Neuronal stem cell (in vitro differentiated cells): ENCODE data around the gene LSM10.

ENCODE experiments used
- DNase-seq: peaks from one replicate; pipeline ENCODE4 v3.0.0-alpha.2; 2013; ENCODE audit warnings: low spot score
- H2AFZ ChIP-seq: one replicate; pipeline ENCODE4 v1.6.1; 2013; ENCODE audit warnings: mild to moderate bottlenecking, low read length, inconsistent platforms
- H2AK5ac ChIP-seq: 2 replicates; pipeline ENCODE4 v1.6.1; 2013; ENCODE audit warnings: low read depth, mild to moderate bottlenecking, inconsistent platforms, low read length, moderate library complexity, mixed read lengths
- H2BK120ac ChIP-seq: 2 replicates; pipeline ENCODE4 v1.6.1; 2013; ENCODE audit warnings: low read depth, mild to moderate bottlenecking, inconsistent platforms, low read length, moderate library complexity, mixed read lengths
- H2BK12ac ChIP-seq: one replicate; pipeline ENCODE4 v1.6.1; 2013; ENCODE audit warnings: low read length, inconsistent platforms
- H2BK15ac ChIP-seq: 2 replicates; pipeline ENCODE4 v1.6.1; 2013; ENCODE audit warnings: mild to moderate bottlenecking, low read length, inconsistent platforms, mixed read lengths
- H2BK5ac ChIP-seq: one replicate; pipeline ENCODE4 v1.6.1; 2013; ENCODE audit warnings: inconsistent platforms, mild to moderate bottlenecking, low read length, moderate library complexity
- H3K14ac ChIP-seq: one replicate; pipeline ENCODE4 v1.6.1; 2013; ENCODE audit warnings: low read length, inconsistent platforms
- H3K18ac ChIP-seq: 2 replicates; pipeline ENCODE4 v1.6.1; 2013; ENCODE audit warnings: low read length, inconsistent platforms
- H3K23ac ChIP-seq: 2 replicates; pipeline ENCODE4 v1.6.1; 2013; ENCODE audit warnings: low read depth, mild to moderate bottlenecking, mixed read lengths, low read length, inconsistent platforms; ENCODE audit not compliant: poor library complexity
- H3K27ac ChIP-seq: replicated peaks from 3 replicates; pipeline ENCODE4 v1.5.1; 2013; ENCODE audit warnings: low read length, inconsistent platforms
- H3K27me3 ChIP-seq, 3 experiments: 2 replicates each; pipeline ENCODE4 v1.6.1; 2013; ENCODE audit warnings: low read length in 3 of 3, mild to moderate bottlenecking in 2 of 3, inconsistent platforms in 1 of 3, low read depth in 1 of 3, mixed read lengths in 1 of 3, moderate library complexity in 1 of 3; ENCODE audit not compliant: control insufficient read depth in 3 of 3, insufficient read depth in 3 of 3
- H3K36me3 ChIP-seq, 2 donors: replicated peaks in 1 of 2; 2 replicates each; pipeline ENCODE4 v1.6.1; 2013; ENCODE audit warnings: low read length in 2 of 2; ENCODE audit not compliant: control insufficient read depth in 2 of 2, insufficient read depth in 2 of 2
- H3K4ac ChIP-seq: 2 replicates; pipeline ENCODE4 v1.6.1; 2013; ENCODE audit warnings: inconsistent platforms, mild to moderate bottlenecking, low read length, moderate library complexity
- H3K4me1 ChIP-seq, 2 donors: 1 replicate in 1 of 2; 2 replicates in 1 of 2; pipeline ENCODE4 v1.6.1; 2013; ENCODE audit warnings: low read length in 2 of 2, low read depth in 1 of 2; ENCODE audit not compliant: control insufficient read depth in 2 of 2, insufficient read depth in 1 of 2
- H3K4me2 ChIP-seq: one replicate; pipeline ENCODE4 v1.6.1; 2013; ENCODE audit warnings: mild to moderate bottlenecking, low read length, inconsistent platforms; ENCODE audit not compliant: insufficient read depth, poor library complexity, severe bottlenecking
- H3K4me3 ChIP-seq, 2 donors: 2 replicates each; pipeline ENCODE4 v1.5.1; 2013; ENCODE audit warnings: low read length in 2 of 2, mild to moderate bottlenecking in 2 of 2, inconsistent platforms in 1 of 2, moderate library complexity in 1 of 2
- H3K79me1 ChIP-seq: one replicate; pipeline ENCODE4 v1.6.1; 2013; ENCODE audit warnings: low read depth, mild to moderate bottlenecking, inconsistent platforms, low read length, moderate library complexity
- H3K9ac ChIP-seq: one replicate; pipeline ENCODE4 v1.6.1; 2013; ENCODE audit warnings: mild to moderate bottlenecking, low read depth, low read length, inconsistent platforms; ENCODE audit not compliant: poor library complexity
- H3K9me3 ChIP-seq, 2 donors: replicated peaks in 1 of 2; 2 replicates each; pipeline versions ENCODE3 to v1.6.1; 2013; ENCODE audit warnings: low read length in 2 of 2, mild to moderate bottlenecking in 2 of 2, inconsistent platforms in 1 of 2, low read depth in 1 of 2, mixed read lengths in 1 of 2, moderate library complexity in 1 of 2; ENCODE audit not compliant: control insufficient read depth in 2 of 2, insufficient read depth in 1 of 2
- H4K8ac ChIP-seq: one replicate; pipeline ENCODE4 v1.6.1; 2013; ENCODE audit warnings: low read depth, mild to moderate bottlenecking, inconsistent platforms, low read length, moderate library complexity
- H4K91ac ChIP-seq: one replicate; pipeline ENCODE4 v1.6.1; 2013; ENCODE audit warnings: low read length, low read depth, mild to moderate bottlenecking, inconsistent platforms; ENCODE audit not compliant: poor library complexity
- WGBS, 2 donors: extraction: QIAGEN DNeasy Blood & Tissue Kit; methylation state at CpG; one replicate each; pipeline ENCODE4 v1.1.7; 2013; ENCODE audit warnings: missing lambda C conversion rate in 2 of 2, mixed read lengths in 1 of 2; ENCODE audit not compliant: insufficient read length in 2 of 2, insufficient replicate concordance in 1 of 2; ENCODE audit errors: extremely low coverage in 2 of 2; 5-methylcytosine and 5-hydroxymethylcytosine counted together

Gene LSM10

DNA sequence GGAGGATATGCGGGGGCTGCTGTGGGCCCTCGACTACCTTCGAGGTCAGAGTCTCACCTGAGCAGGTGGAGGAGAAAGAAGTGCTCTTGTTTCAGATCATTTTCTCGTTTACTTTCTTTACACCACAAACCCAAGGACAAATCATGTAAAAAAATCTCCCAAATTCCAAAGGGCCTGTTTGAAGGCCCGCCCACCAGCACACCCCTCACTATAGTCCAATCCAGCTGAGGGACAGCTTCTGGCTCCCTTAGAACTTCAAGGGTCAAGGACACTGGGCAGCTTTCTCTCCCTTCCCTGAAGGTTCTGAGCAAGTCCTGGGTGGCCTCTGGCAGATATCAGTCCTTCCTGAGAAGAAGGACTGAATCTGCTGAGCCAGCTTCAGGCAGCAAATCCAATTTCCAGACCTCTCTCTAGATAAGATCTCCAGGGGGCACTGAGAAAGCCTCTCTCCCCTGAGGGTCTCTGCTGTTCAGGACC lies 17.5 kb downstream of the LSM10 start:
- Histone ChIP-seq H2BK120ac (no peak overlapping the region), H3K27me3 (no peaks in the 10 kb centered on the region), H4K91ac (no peak overlapping the region), H3K27ac (no peak overlapping the region), H3K23ac (no peak overlapping the region), H3K14ac (no peak overlapping the region), H3K36me3 (peaks cover 14 to 22% of the 10 kb centered on the region in 2 donors), H3K4me2 (no peak overlapping the region), H2AK5ac (no peak overlapping the region), H2BK5ac (no peak overlapping the region), H3K9me3 (no peaks in the 10 kb centered on the region), H3K9ac (no peak overlapping the region), H3K18ac (no peak overlapping the region), H2BK12ac (no peak overlapping the region), H3K4me3 (no peak overlapping the region), H3K4ac (no peak overlapping the region), H3K79me1 (peaks cover 3% of the 10 kb centered on the region), H2BK15ac (no peak overlapping the region), H2AFZ (no peak overlapping the region), H4K8ac (no peak overlapping the region), H3K4me1 (peaks cover 4 to 5% of the 10 kb centered on the region in 2 donors)
- DNase-seq: no peak
- WGBS, 2 donors: no CpG with 5 or more reads among the region's 5 CpGs

DNA sequence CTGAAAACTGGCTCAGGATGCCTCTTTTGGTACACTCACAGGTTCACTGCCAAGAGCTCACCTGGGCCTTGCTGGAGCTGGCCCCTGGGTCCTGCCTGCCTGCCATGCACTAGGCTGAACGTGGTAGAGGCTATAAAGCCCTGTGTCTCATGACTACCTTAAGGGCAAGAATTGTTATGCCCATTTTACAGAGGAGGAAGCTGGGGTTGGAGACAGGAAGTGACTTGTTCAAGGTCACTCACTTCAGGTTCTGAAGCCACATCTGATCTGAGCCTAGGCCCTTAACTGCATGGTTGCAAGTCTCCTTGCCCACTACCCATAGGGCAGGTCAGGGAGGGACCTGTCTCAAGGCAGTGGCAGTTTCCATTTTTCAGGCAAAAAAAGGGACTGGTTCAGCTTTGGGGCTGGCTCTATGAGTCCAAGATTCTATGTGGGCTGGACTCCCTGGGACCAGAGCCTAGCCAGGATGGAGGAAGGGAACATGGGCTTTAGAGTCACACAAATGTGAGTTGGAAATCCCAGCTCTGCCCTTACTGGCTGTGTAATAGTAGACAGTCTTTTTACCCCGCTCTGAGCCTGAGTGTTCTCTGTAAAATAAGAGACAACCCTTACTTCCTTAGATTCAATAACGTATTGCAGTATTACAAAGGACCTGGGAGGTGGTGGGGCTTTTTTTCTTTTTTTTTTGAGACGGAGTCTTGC lies 19.8 kb downstream of the LSM10 start:
- Histone ChIP-seq H3K4me1 (peaks cover 17 to 20% of the 10 kb centered on the region in 2 donors), H3K79me1 (peaks cover 3% of the 10 kb centered on the region), H3K4me3 (no peak overlapping the region), H3K27ac (no peak overlapping the region), H4K91ac (no peak overlapping the region), H2AFZ (no peak overlapping the region), H2BK12ac (peak overlapping the region; percentile 76), H3K4me2 (no peak overlapping the region), H2BK15ac (no peak overlapping the region), H3K36me3 (peaks cover 13 to 23% of the 10 kb centered on the region in 2 donors), H3K9ac (no peak overlapping the region), H2AK5ac (no peak overlapping the region), H3K9me3 (no peaks in the 10 kb centered on the region), H4K8ac (no peak overlapping the region), H3K4ac (no peak overlapping the region), H3K27me3 (no peaks in the 10 kb centered on the region), H3K23ac (no peak overlapping the region), H2BK5ac (no peak overlapping the region), H3K18ac (no peak overlapping the region), H3K14ac (no peak overlapping the region), H2BK120ac (no peak overlapping the region)
- no peak for DNase-seq
- WGBS, 2 donors: no CpG with 5 or more reads among the region's 4 CpGs

DNA sequence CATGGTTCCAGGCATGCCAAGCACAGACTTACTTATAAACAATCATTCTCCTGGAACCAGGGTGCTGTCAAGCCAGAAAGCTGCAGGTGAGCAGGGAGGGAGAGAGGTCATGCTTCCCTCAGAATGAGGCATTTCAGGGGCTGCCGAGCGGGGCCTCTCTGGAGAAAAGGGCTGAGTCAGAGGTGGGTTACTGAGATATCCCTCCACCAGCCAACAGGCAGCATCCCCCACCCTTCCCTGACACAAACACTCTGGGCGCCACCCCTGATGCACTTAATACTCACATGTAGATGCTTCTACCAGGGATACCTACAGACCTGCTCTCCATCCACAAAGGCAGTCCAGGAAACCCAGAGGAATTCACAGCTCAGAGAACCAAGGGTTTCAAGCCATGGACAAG lies 25.1 kb downstream of the LSM10 start:
- no CpG with 5 or more reads among the region's 3 CpGs for WGBS, 2 donors
- Histone ChIP-seq H4K8ac (no peak overlapping the region), H3K4me3 (no peak overlapping the region), H3K23ac (peak overlapping the region; percentile 0), H2BK120ac (no peak overlapping the region), H3K27me3 (no peaks in the 10 kb centered on the region), H3K79me1 (peaks cover 7% of the 10 kb centered on the region), H2BK12ac (no peak overlapping the region), H3K36me3 (peaks cover 4 to 15% of the 10 kb centered on the region in 2 donors), H2AFZ (no peak overlapping the region), H3K4me2 (no peak overlapping the region), H3K27ac (peak overlapping the region; percentile 94), H2BK15ac (no peak overlapping the region), H3K14ac (no peak overlapping the region), H2AK5ac (peak overlapping the region; percentile 5), H3K4ac (no peak overlapping the region), H3K9ac (no peak overlapping the region), H3K18ac (no peak overlapping the region), H2BK5ac (no peak overlapping the region), H3K9me3 (no peaks in the 10 kb centered on the region), H4K91ac (no peak overlapping the region), H3K4me1 (peaks cover 25 to 28% of the 10 kb centered on the region in 2 donors)
- no peak for DNase-seq

DNA sequence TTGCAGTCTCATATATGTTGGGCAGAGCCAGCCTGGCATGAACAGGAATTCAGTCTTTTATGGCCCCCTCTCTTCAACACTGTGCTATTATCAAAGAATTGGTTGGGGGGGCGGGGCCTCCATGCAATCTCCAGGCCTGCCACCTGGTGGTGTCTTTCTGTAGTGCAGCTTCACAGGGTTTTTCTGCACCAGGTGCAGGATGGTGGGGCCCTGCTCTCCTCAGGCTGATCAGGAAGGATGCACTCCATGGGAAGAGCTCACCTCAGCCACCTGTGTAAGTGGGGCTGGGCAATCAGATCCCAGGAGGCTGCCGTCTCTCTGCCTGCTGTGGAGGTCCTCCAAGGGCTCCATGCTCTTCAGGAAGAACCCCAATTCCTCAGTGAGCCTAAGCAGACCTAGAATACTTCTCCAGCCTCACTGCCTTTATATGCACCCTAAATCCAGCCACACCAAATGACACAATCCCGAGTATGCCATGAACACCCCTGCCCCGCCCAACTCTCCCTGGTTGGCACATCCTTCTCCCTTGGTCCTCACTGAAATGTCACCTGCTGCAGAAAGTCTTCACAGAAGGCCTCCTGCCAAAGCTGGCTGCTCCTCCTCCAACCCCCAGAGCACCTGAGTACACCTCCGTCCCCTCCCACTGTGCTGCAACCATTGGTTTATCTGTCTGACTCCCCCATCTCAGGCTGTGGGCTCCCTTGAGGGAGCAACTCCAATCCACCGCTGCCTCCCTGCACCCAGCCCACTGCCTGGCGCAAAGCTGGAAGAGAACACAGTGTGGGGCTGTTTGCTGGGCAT lies 28.4 kb downstream of the LSM10 start:
- Histone ChIP-seq H3K36me3 (peaks cover 7 to 23% of the 10 kb centered on the region in 2 donors), H3K4ac (no peak overlapping the region), H3K9me3 (no peaks in the 10 kb centered on the region), H3K18ac (peak overlapping the region; percentile 40), H3K4me3 (no peak overlapping the region), H4K91ac (no peak overlapping the region), H3K9ac (no peak overlapping the region), H3K4me1 (peaks cover 26 to 27% of the 10 kb centered on the region in 2 donors), H3K23ac (peak overlapping the region; percentile 37), H2BK120ac (no peak overlapping the region), H3K14ac (no peak overlapping the region), H2AK5ac (peak overlapping the region; percentile 10), H2BK12ac (no peak overlapping the region), H2BK15ac (no peak overlapping the region), H3K4me2 (no peak overlapping the region), H2BK5ac (no peak overlapping the region), H4K8ac (no peak overlapping the region), H3K27me3 (no peaks in the 10 kb centered on the region), H2AFZ (no peak overlapping the region), H3K27ac (no peak overlapping the region), H3K79me1 (peaks cover 9% of the 10 kb centered on the region)
- no CpG with 5 or more reads among the region's 7 CpGs for WGBS, 2 donors
- peak; percentile 77 for DNase-seq
